Omental fat pad (tissue), 4 donors: ENCODE results near the gene UNC5CL. TPM values are rescaled to one million over a fixed set of nuclear protein-coding genes. Genes with fewer than 3 reads are reported as not detected.

Source experiments
- ATAC-seq: fragments of 150-250 bp; one replicate; pipeline ENCODE4 v1.9.1; 2016; ENCODE audit warnings: mild to moderate bottlenecking, moderate library complexity; ENCODE audit not compliant: low FRiP score
- DNase-seq: peaks from one replicate; pipeline ENCODE4 v3.0.0-alpha.2; 2019; ENCODE audit warnings: low spot score
- total RNA-seq, 4 donors: library from RNA; depleted of rRNA; stranded (reverse); fragments of >200 nt; gene quantifications; one replicate each; pipeline ENCODE4 v1.1.0, GENCODE V29; 2016
- TF ChIP-seq, protein P1 (sequence below), 3 donors: fragments of 450-650 bp; IDR thresholded peaks; one replicate each; pipeline ENCODE4 v1.5.1; 2016 to 2017; ENCODE audit warnings: antibody characterized with exemption in 3 of 3, mild to moderate bottlenecking in 3 of 3, moderate library complexity in 2 of 3

Gene UNC5CL, protein sequence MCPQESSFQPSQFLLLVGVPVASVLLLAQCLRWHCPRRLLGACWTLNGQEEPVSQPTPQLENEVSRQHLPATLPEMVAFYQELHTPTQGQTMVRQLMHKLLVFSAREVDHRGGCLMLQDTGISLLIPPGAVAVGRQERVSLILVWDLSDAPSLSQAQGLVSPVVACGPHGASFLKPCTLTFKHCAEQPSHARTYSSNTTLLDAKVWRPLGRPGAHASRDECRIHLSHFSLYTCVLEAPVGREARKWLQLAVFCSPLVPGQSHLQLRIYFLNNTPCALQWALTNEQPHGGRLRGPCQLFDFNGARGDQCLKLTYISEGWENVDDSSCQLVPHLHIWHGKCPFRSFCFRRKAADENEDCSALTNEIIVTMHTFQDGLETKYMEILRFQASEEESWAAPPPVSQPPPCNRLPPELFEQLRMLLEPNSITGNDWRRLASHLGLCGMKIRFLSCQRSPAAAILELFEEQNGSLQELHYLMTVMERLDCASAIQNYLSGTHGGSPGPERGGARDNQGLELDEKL
- total RNA-seq = 1 to 10 TPM in 1 of 4 donors, under 1 TPM in 3; 0.56 to 1.9 (median 0.80) TPM

DNA sequence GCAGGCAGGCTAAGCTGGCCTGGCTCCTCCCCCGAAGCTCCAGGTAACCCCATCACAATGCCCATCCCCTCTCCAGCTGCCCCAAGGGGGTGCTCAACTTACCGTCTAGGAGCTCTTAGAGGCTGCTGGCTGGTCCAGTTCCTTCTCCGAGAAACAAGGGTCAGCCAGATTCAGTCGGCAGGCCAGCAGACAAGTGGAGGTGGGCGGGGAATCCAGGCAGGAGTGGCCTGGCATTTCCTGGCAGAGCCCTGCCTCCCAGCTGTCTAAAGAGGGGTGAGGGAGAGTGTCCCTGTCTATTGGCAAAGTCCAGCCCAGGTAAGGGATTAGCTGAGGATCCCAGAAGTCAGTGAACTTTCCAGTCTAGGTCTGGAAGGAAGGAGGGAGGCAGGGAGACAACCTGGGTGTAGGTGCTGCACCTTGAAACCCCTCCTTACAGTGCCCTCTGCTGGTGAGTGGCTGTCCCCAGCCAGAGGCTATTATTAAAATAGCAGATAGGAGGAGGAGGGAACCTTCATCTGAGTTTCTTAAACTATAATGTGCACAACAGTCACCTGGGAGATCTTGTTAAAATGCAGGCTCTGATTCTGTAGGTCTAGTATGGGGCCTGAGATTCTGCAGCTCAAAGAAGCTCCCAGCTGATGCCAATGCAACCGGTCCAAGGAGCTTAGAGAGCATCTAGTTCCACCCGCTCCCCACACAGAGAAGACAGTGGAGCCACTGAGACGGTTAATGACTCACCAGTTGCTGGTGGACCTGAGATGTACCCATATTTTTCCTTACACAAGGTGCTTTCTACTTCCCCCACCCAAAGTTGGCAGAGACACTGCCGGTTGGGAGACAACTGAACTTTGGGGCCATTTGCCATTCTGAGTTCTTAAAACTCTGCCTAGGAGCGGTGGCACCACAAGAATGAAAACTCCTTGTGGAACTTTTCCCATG lies at the start of gene UNC5CL:
Gene UNC5CL, minus strand, starts transcription at position 162 of the 939 bp plus-strand sequence. CDS start 4,147 bp downstream, outside the sequence.
- no peak for ATAC-seq

GRCh38 chr6:41088451-41088850 lies 49.4 kb upstream of the UNC5CL start:
- DNase-seq = no peak

More for the DNA sequence above, at the start of gene UNC5CL:
- DNase-seq = no peak
- TF ChIP-seq, protein P1, sequence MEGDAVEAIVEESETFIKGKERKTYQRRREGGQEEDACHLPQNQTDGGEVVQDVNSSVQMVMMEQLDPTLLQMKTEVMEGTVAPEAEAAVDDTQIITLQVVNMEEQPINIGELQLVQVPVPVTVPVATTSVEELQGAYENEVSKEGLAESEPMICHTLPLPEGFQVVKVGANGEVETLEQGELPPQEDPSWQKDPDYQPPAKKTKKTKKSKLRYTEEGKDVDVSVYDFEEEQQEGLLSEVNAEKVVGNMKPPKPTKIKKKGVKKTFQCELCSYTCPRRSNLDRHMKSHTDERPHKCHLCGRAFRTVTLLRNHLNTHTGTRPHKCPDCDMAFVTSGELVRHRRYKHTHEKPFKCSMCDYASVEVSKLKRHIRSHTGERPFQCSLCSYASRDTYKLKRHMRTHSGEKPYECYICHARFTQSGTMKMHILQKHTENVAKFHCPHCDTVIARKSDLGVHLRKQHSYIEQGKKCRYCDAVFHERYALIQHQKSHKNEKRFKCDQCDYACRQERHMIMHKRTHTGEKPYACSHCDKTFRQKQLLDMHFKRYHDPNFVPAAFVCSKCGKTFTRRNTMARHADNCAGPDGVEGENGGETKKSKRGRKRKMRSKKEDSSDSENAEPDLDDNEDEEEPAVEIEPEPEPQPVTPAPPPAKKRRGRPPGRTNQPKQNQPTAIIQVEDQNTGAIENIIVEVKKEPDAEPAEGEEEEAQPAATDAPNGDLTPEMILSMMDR (IDR thresholded peaks at IDR 0.05) = no peak

GRCh38 chr6:41085182-41085581 lies 46.2 kb upstream of the UNC5CL start:
- TF ChIP-seq, protein P1 (IDR thresholded peaks at IDR 0.05) = no peak
- no peak for DNase-seq
- ATAC-seq = no peak

More at GRCh38 chr6:41088451-41088850, 49.4 kb upstream of the UNC5CL start:
- TF ChIP-seq, protein P1 (IDR thresholded peaks at IDR 0.05) = no peak
- no peak for ATAC-seq

GRCh38 chr6:41083072-41083471 lies 44.1 kb upstream of the UNC5CL start:
- TF ChIP-seq, protein P1 (IDR thresholded peaks at IDR 0.05) = no peak
- ATAC-seq (no peak), DNase-seq (no peak)

- ATAC-seq = no peak
- DNase-seq = no peak
- TF ChIP-seq, protein P1 (IDR thresholded peaks at IDR 0.05) = no peak
Observed at GRCh38 chr6:41080621-41081020, 41.6 kb upstream of the UNC5CL start.

GRCh38 chr6:41079080-41079479 lies 40.1 kb upstream of the UNC5CL start:
- TF ChIP-seq, protein P1 (IDR thresholded peaks at IDR 0.05) = no peak
- DNase-seq = no peak
- ATAC-seq = no peak
